H1 (cell line): Measurements from ENCODE around the gene TAF1B. TPM values are rescaled to one million over a fixed set of nuclear protein-coding genes. Genes with fewer than 3 reads are reported as not detected.

Experiments used
- CTCF ChIA-PET: fragments of 300-600 bp; sonication (Branson Sonifier 250); formaldehyde crosslinking; loops from one replicate; lab custom pipeline; 2021; ENCODE audit not compliant: partially characterized antibody; lab: Charles Lee
- POLR2A ChIA-PET: fragments of 300-600 bp; sonication (Branson Sonifier 250); formaldehyde crosslinking; loops from one replicate; lab custom pipeline; 2021; ENCODE audit warnings: inconsistent platforms; ENCODE audit not compliant: partially characterized antibody; lab: Charles Lee
- DNase-seq, 2 experiments: peaks; one replicate each; pipeline versions ENCODE4 v3.0.0 to v3.0.0-alpha.2; 2010 to 2022; ENCODE audit warnings: low spot score in 2 of 2, low read depth in 1 of 2, mixed read lengths in 1 of 2
- FAIRE-seq: peaks from 2 replicates; lab custom pipeline; 2011; peaks lifted over from hg19 to GRCh38; lab: Jason Lieb, UNC
- H2AFZ ChIP-seq: 2 replicates; pipeline ENCODE4 v1.8.1; 2012; ENCODE audit warnings: low read length, inconsistent platforms
- H2AK5ac ChIP-seq: 2 replicates; pipeline ENCODE4 v1.6.1; 2013; ENCODE audit warnings: low read depth, low read length
- H2BK120ac ChIP-seq: replicated peaks from 2 replicates; pipeline ENCODE3; 2013; ENCODE audit warnings: low read depth, low read length, inconsistent platforms
- H2BK12ac ChIP-seq: 2 replicates; pipeline ENCODE4 v1.6.1; 2013; ENCODE audit warnings: low read depth, low read length
- H2BK15ac ChIP-seq: 2 replicates; pipeline ENCODE4 v1.6.1; 2013; ENCODE audit warnings: low read length
- H2BK20ac ChIP-seq: 2 replicates; pipeline ENCODE4 v1.6.1; 2013; ENCODE audit warnings: low read length
- H2BK5ac ChIP-seq: 2 replicates; pipeline ENCODE4 v1.6.1; 2013; ENCODE audit warnings: low read depth, low read length
- H3K14ac ChIP-seq: 2 replicates; pipeline ENCODE4 v1.6.1; 2013; ENCODE audit warnings: inconsistent platforms; ENCODE audit not compliant: insufficient read length
- H3K18ac ChIP-seq: 2 replicates; pipeline ENCODE4 v1.6.1; 2013; ENCODE audit warnings: low read length; ENCODE audit errors: extremely low read depth
- H3K23ac ChIP-seq: 2 replicates; pipeline ENCODE4 v1.6.1; 2013; ENCODE audit warnings: inconsistent platforms; ENCODE audit not compliant: insufficient read length
- H3K23me2 ChIP-seq: 2 replicates; pipeline ENCODE4 v1.6.1; 2013; ENCODE audit warnings: low read depth, low read length
- H3K27ac ChIP-seq: 2 replicates; pipeline ENCODE4 v1.6.1; 2011; ENCODE audit warnings: low read depth, low read length, inconsistent platforms
- H3K27me3 ChIP-seq, 4 experiments: replicated peaks in 1 of 4; 1 replicate in 1 of 4; 2 replicates in 3 of 4; pipeline versions ENCODE4 v1.6.1 to v1.8.1; 2011 to 2013; ENCODE audit warnings: low read length in 3 of 4, mild to moderate bottlenecking in 3 of 4, inconsistent platforms in 2 of 4, mixed read lengths in 2 of 4, moderate library complexity in 1 of 4; ENCODE audit not compliant: control insufficient read depth in 3 of 4, insufficient read depth in 3 of 4; ENCODE audit errors: extremely low read depth in 1 of 4
- H3K36me3 ChIP-seq, 4 experiments: 2 replicates each; pipeline versions ENCODE4 v1.6.1 to v1.8.1; 2011 to 2013; ENCODE audit warnings: mild to moderate bottlenecking in 4 of 4, low read length in 3 of 4, moderate library complexity in 2 of 4, control low read depth in 1 of 4, inconsistent platforms in 1 of 4; ENCODE audit not compliant: insufficient read depth in 4 of 4, control insufficient read depth in 2 of 4
- H3K4ac ChIP-seq: replicated peaks from 2 replicates; pipeline ENCODE3; 2013; ENCODE audit warnings: low read length, low read depth, mixed read lengths, inconsistent platforms; ENCODE audit not compliant: insufficient read length
- H3K4me1 ChIP-seq, 4 experiments: replicated peaks in 1 of 4; 1 replicate in 1 of 4; 2 replicates in 3 of 4; pipeline versions ENCODE4 v1.6.1 to v1.8.1; 2011 to 2013; ENCODE audit warnings: low read length in 3 of 4, inconsistent platforms in 2 of 4, mixed read lengths in 1 of 4; ENCODE audit not compliant: insufficient read depth in 4 of 4, control insufficient read depth in 3 of 4
- H3K4me2 ChIP-seq, 2 experiments: 2 replicates each; pipeline versions ENCODE4 v1.6.1 to v1.8.1; 2011 to 2013; ENCODE audit warnings: low read depth in 2 of 2, low read length in 2 of 2, control low read depth in 1 of 2, inconsistent platforms in 1 of 2, mild to moderate bottlenecking in 1 of 2; ENCODE audit not compliant: insufficient read depth in 1 of 2
- H3K4me3 ChIP-seq, 4 experiments: fragments of 200-600, 300-600 bp in 1 of 4; sonication (generic), shearing (Covaris generic), sonication (Bioruptor Twin) in 1 of 4; 2 replicates each; pipeline versions ENCODE4 v1.5.1 to v1.8.1; 2011 to 2016; ENCODE audit warnings: low read length in 4 of 4, low read depth in 3 of 4, control low read depth in 2 of 4, inconsistent platforms in 2 of 4, mild to moderate bottlenecking in 2 of 4, mixed read lengths in 1 of 4, moderate library complexity in 1 of 4; ENCODE audit not compliant: insufficient read depth in 2 of 4; ENCODE audit errors: extremely low read depth in 1 of 4
- H3K56ac ChIP-seq: replicated peaks from 2 replicates; pipeline ENCODE3; 2013; ENCODE audit warnings: low read depth, mild to moderate bottlenecking, mixed read lengths, low read length, inconsistent platforms; ENCODE audit not compliant: insufficient read length
- H3K79me1 ChIP-seq: 2 replicates; pipeline ENCODE4 v1.6.1; 2013; ENCODE audit warnings: low read depth, low read length, control low read depth
- H3K79me2 ChIP-seq, 2 experiments: 2 replicates each; pipeline versions ENCODE4 v1.6.1 to v1.8.1; 2012 to 2013; ENCODE audit warnings: low read length in 2 of 2, mild to moderate bottlenecking in 2 of 2, inconsistent platforms in 1 of 2; ENCODE audit not compliant: insufficient read depth in 2 of 2, control insufficient read depth in 1 of 2
- H3K9ac ChIP-seq, 4 experiments: replicated peaks in 1 of 4; 1 replicate in 1 of 4; 2 replicates in 3 of 4; pipeline versions ENCODE4 v1.6.1 to v1.8.1; 2011 to 2013; ENCODE audit warnings: low read depth in 3 of 4, low read length in 3 of 4, control low read depth in 2 of 4, mild to moderate bottlenecking in 2 of 4, moderate library complexity in 2 of 4, inconsistent platforms in 1 of 4; ENCODE audit errors: extremely low read depth in 1 of 4
- H3K9me3 ChIP-seq, 2 experiments: 2 replicates each; pipeline versions ENCODE4 v1.6.1 to v1.8.1; 2012 to 2013; ENCODE audit warnings: mild to moderate bottlenecking in 2 of 2, moderate library complexity in 2 of 2, control low read depth in 1 of 2, inconsistent platforms in 1 of 2, low read depth in 1 of 2, low read length in 1 of 2, mixed read lengths in 1 of 2; ENCODE audit not compliant: insufficient read depth in 2 of 2
- H4K20me1 ChIP-seq, 2 experiments: replicated peaks in 1 of 2; 2 replicates each; pipeline versions ENCODE3 to v1.8.1; 2011 to 2013; ENCODE audit warnings: inconsistent platforms in 2 of 2, low read length in 2 of 2, mild to moderate bottlenecking in 1 of 2; ENCODE audit not compliant: insufficient read depth in 2 of 2, control insufficient read depth in 1 of 2
- H4K5ac ChIP-seq: 2 replicates; pipeline ENCODE4 v1.6.1; 2013; ENCODE audit warnings: low read length, low read depth, mixed read lengths, inconsistent platforms; ENCODE audit not compliant: insufficient read length
- H4K8ac ChIP-seq: 2 replicates; pipeline ENCODE4 v1.8.0; 2013; ENCODE audit warnings: mild to moderate bottlenecking, moderate library complexity, low read length, inconsistent platforms; ENCODE audit not compliant: insufficient read depth; ENCODE audit errors: extremely low read depth
- H4K91ac ChIP-seq: replicated peaks from 2 replicates; pipeline ENCODE3; 2013; ENCODE audit warnings: low read length, mixed read lengths, inconsistent platforms; ENCODE audit not compliant: insufficient read length
- ASH2L ChIP-seq: fragments of 200-600, 300-600 bp; sonication (generic); IDR thresholded peaks from one replicate; pipeline ENCODE4 v1.7.1; 2017; ENCODE audit warnings: low read length
- BACH1 ChIP-seq: IDR thresholded peaks from 2 replicates; pipeline ENCODE4 v1.6.1; 2012; ENCODE audit warnings: low read length, improper control_type of control experiment
- CBX5 ChIP-seq: fragments of 300-800, 300-1000 bp; sonication (generic); IDR thresholded peaks from 2 replicates; pipeline ENCODE4 v1.7.1; 2016; ENCODE audit warnings: antibody characterized with exemption, low read length, low read depth
- CHD2 ChIP-seq: IDR thresholded peaks from 2 replicates; pipeline ENCODE4 v1.6.1; 2012; ENCODE audit warnings: low read length, improper control_type of control experiment
- EZH2 ChIP-seq: fragments of 200-600 bp; sonication (generic); IDR thresholded peaks from 2 replicates; pipeline ENCODE4 v1.7.1; 2012; ENCODE audit warnings: low read depth, mild to moderate bottlenecking, moderate library complexity, low read length, inconsistent platforms; ENCODE audit not compliant: severe bottlenecking
- GTF2F1 ChIP-seq: IDR thresholded peaks from 2 replicates; pipeline ENCODE4 v1.6.1; 2012; ENCODE audit warnings: low read depth, low read length, improper control_type of control experiment, borderline replicate concordance
- JUND ChIP-seq: IDR thresholded peaks from 2 replicates; pipeline ENCODE4 v1.6.1; 2011; ENCODE audit warnings: mild to moderate bottlenecking, improper control_type of control experiment, low read length
- NANOG ChIP-seq: IDR thresholded peaks from 2 replicates; pipeline ENCODE4 v1.6.1; 2011; ENCODE audit warnings: low read length, low read depth, mild to moderate bottlenecking, inconsistent platforms; ENCODE audit not compliant: insufficient read depth, poor library complexity, severe bottlenecking
- POLR2A ChIP-seq, 2 experiments: IDR thresholded peaks; 1 replicate in 1 of 2; 2 replicates in 1 of 2; pipeline ENCODE4 v1.6.1; 2011; ENCODE audit warnings: low read depth in 2 of 2, low read length in 2 of 2, mild to moderate bottlenecking in 2 of 2; ENCODE audit errors: control extremely low read depth in 1 of 2
- WGBS, 2 experiments: shearing (Covaris generic) in 1 of 2; methylation state at CpG; one replicate each; pipeline versions ENCODE4 v1.1.6 to v1.1.7; 2013 to 2015; ENCODE audit warnings: low lambda C conversion rate in 2 of 2, mixed read lengths in 2 of 2, inconsistent platforms in 1 of 2, low coverage in 1 of 2, missing lambda C conversion rate in 1 of 2; ENCODE audit not compliant: insufficient replicate concordance in 2 of 2, insufficient coverage in 1 of 2, insufficient read length in 1 of 2; ENCODE audit errors: extremely low coverage in 1 of 2, missing lambda C conversion rate in 1 of 2; 5-methylcytosine and 5-hydroxymethylcytosine counted together
- polyA plus RNA-seq, 7 experiments: library from polyadenylated mRNA; depleted of rRNA in 3 of 7; stranded (reverse) in 5 of 7; unstranded in 2 of 7; fragments of >200 nt in 5 of 7; fragments of 200-250 nt in 2 of 7; gene quantifications; 1 replicate in 5 of 7; 2 replicates in 1 of 7; 4 replicates in 1 of 7; pipeline versions ENCODE4 v1.2.1 to v1.2.3, GENCODE V29; 2011 to 2013; ENCODE audit warnings: missing spikeins in 2 of 7, mixed read lengths in 2 of 7
- total RNA-seq: library from RNA; stranded (reverse); fragmentation: NEBNext Ultra II Directional; extraction: Animal tissue kit (Norgen Biotek cat#: 25700); gene quantifications from 2 replicates; pipeline ENCODE4 v1.2.1, GENCODE V29; 2021
- TF ChIP-seq, protein P1 (sequence below), 3 experiments: IDR thresholded peaks; 1 replicate in 2 of 3; 2 replicates in 1 of 3; pipeline versions ENCODE4 v1.5.1 to v1.6.1; 2011; ENCODE audit warnings: low read length in 3 of 3, mild to moderate bottlenecking in 3 of 3, inconsistent platforms in 2 of 3, low read depth in 1 of 3, moderate library complexity in 1 of 3; ENCODE audit not compliant: insufficient read depth in 1 of 3; ENCODE audit errors: control extremely low read depth in 1 of 3

TAF1B gene
- total and polyA plus RNA-seq, 2 of the 8 experiments (the other 6 are each of a cell fraction or from before 2014, with no cell fraction given), result 6.6 to 25.2 TPM

- no peak overlapping the region for H2AFZ ChIP-seq
- peaks cover 11% of the 10 kb centered on the region; the same call in 1 of the 2 replicates for H3K23me2 ChIP-seq
- no peak overlapping the region for H4K5ac ChIP-seq
- no peak overlapping the region for H3K27ac ChIP-seq
- ChIA-PET CTCF (interaction anchor here (0.6 to 3.5 kb wide), 4 partner anchors 35 to 518 kb away, joined by 3 to 20 read pairs (median 4); no protein-coding TSS in a partner anchor), POLR2A (interaction anchor here (1.0 kb wide), 1 partner anchor 318 kb away, joined by 3 read pairs; the partner anchor contains the start of gene YWHAQ)
- no peaks in the 10 kb centered on the region for H3K79me1 ChIP-seq
- H3K79me2 ChIP-seq, result no peaks in the 10 kb centered on the region
- H3K9ac ChIP-seq, result no peak overlapping the region
- WGBS, 2 experiments, result 93% methylated on average over 19 of the region's 23 CpGs; no CpG with 5 or more reads in 1 of the 2 experiments
- no peak overlapping the region for H2AK5ac ChIP-seq
- no peak overlapping the region for H2BK5ac ChIP-seq
- no peaks in the 10 kb centered on the region for H3K9me3 ChIP-seq
- H2BK120ac ChIP-seq, result no peak overlapping the region
- H3K18ac ChIP-seq, result no peak overlapping the region
- H3K4ac ChIP-seq, result no peak overlapping the region
- no peak overlapping the region for H3K4me3 ChIP-seq
- no peak for FAIRE-seq
- no peak overlapping the region for H4K91ac ChIP-seq
- H4K20me1 ChIP-seq, result peaks cover 0 to 2% of the 10 kb centered on the region in 2 experiments
- no peak overlapping the region for H2BK15ac ChIP-seq
- H3K14ac ChIP-seq, result no peak overlapping the region
- no peak overlapping the region for H3K23ac ChIP-seq
- H3K27me3 ChIP-seq, result peaks cover 8 to 36% (median 31%) of the 10 kb centered on the region in 4 experiments
- H3K4me1 ChIP-seq, result no peaks in the 10 kb centered on the region
- H3K36me3 ChIP-seq, result no peaks in the 10 kb centered on the region
- H2BK20ac ChIP-seq, result no peak overlapping the region
- no peak overlapping the region for H3K56ac ChIP-seq
- DNase-seq, result no peak
- no peak overlapping the region for H4K8ac ChIP-seq
- H2BK12ac ChIP-seq, result 0 out of 2 replicates have a peak overlapping the region, but pooled peaks have one; percentile 50
- H3K4me2 ChIP-seq, result no peak overlapping the region; a peak in 1 of 4 replicates
- no peak for TF ChIP-seq CBX5
- TF ChIP-seq JUND, result no peak
- TF ChIP-seq CHD2, result no peak
- TF ChIP-seq, protein P1, sequence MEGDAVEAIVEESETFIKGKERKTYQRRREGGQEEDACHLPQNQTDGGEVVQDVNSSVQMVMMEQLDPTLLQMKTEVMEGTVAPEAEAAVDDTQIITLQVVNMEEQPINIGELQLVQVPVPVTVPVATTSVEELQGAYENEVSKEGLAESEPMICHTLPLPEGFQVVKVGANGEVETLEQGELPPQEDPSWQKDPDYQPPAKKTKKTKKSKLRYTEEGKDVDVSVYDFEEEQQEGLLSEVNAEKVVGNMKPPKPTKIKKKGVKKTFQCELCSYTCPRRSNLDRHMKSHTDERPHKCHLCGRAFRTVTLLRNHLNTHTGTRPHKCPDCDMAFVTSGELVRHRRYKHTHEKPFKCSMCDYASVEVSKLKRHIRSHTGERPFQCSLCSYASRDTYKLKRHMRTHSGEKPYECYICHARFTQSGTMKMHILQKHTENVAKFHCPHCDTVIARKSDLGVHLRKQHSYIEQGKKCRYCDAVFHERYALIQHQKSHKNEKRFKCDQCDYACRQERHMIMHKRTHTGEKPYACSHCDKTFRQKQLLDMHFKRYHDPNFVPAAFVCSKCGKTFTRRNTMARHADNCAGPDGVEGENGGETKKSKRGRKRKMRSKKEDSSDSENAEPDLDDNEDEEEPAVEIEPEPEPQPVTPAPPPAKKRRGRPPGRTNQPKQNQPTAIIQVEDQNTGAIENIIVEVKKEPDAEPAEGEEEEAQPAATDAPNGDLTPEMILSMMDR (IDR thresholded peaks at IDR 0.05; ENCODE audit: control extremely low read depth in 1 of 3, insufficient read depth in 1 of 3, low read depth in 1 of 3, low read length in 3 of 3), result no peak
- no peak for TF ChIP-seq BACH1
- no peak for TF ChIP-seq NANOG
- no peak for TF ChIP-seq POLR2A (IDR thresholded peaks at IDR 0.05; ENCODE audit: control extremely low read depth in 1 of 2, low read depth in 2 of 2, low read length in 2 of 2)
- TF ChIP-seq EZH2, result no peak
- TF ChIP-seq ASH2L, result no peak
- TF ChIP-seq GTF2F1, result no peak
Observed at GRCh38 chr2:9949239-9949991, 106.1 kb downstream of the TAF1B start.
